SK-N-SH (cell line): ENCODE results near the gene SLC10A1. TPM values are rescaled to one million over a fixed set of nuclear protein-coding genes. Genes with fewer than 3 reads are reported as not detected.

Experiments used
- CHD2 ChIP-seq: fragments of 150-350 bp; IDR thresholded peaks from 2 replicates; pipeline ENCODE4 v1.6.1; 2018; ENCODE audit warnings: low read length; ENCODE audit not compliant: partially characterized antibody
- ELF1 ChIP-seq: IDR thresholded peaks from 2 replicates; pipeline ENCODE4 v1.4.0; 2012
- EP300 ChIP-seq, 2 experiments: IDR thresholded peaks; 2 replicates each; pipeline versions ENCODE4 v1.4.0 to v1.6.1; 2012; ENCODE audit warnings: borderline replicate concordance in 1 of 2, low read depth in 1 of 2, low read length in 1 of 2
- FOSL2 ChIP-seq: IDR thresholded peaks from 2 replicates; pipeline ENCODE4 v1.4.0; 2012; ENCODE audit warnings: low read depth, mild to moderate bottlenecking, moderate library complexity, borderline replicate concordance
- FOXJ3 ChIP-seq: sonication (generic); formaldehyde crosslinking; IDR thresholded peaks from 2 replicates; pipeline ENCODE4 v1.5.1; 2020; ENCODE audit warnings: mild to moderate bottlenecking, missing genetic modification reagents
- FOXM1 ChIP-seq: IDR thresholded peaks from 2 replicates; pipeline ENCODE4 v1.4.0; 2012; ENCODE audit warnings: low read depth, mild to moderate bottlenecking
- GATA2 ChIP-seq: sonication (generic); formaldehyde crosslinking; IDR thresholded peaks from 2 replicates; pipeline ENCODE4 v1.5.0; 2020; ENCODE audit warnings: mild to moderate bottlenecking, missing genetic modification reagents
- JUND ChIP-seq: IDR thresholded peaks from 2 replicates; pipeline ENCODE4 v1.4.0; 2012
- MAX ChIP-seq: IDR thresholded peaks from 2 replicates; pipeline ENCODE4 v1.4.0; 2012; ENCODE audit warnings: low read depth
- PBX3 ChIP-seq: IDR thresholded peaks from 2 replicates; pipeline ENCODE4; 2012
- RAD21 ChIP-seq: IDR thresholded peaks from 2 replicates; pipeline ENCODE4 v1.6.1; 2012; ENCODE audit warnings: mild to moderate bottlenecking, low read length
- RCOR1 ChIP-seq: fragments of 150-350 bp; IDR thresholded peaks from 2 replicates; pipeline ENCODE4 v1.6.1; 2017; ENCODE audit warnings: antibody characterized with exemption, low read length
- SIN3A ChIP-seq: IDR thresholded peaks from 2 replicates; pipeline ENCODE4 v1.6.1; 2012; ENCODE audit warnings: low read depth, mild to moderate bottlenecking, low read length, moderate library complexity, borderline replicate concordance
- SMC3 ChIP-seq: IDR thresholded peaks from 2 replicates; pipeline ENCODE4 v1.6.1; 2012; ENCODE audit warnings: low read depth, low read length, improper control_type of control experiment
- TAF1 ChIP-seq: IDR thresholded peaks from 2 replicates; pipeline ENCODE4 v1.6.1; 2012; ENCODE audit warnings: low read depth, mild to moderate bottlenecking, low read length, moderate library complexity, borderline replicate concordance
- TCF12 ChIP-seq: IDR thresholded peaks from 2 replicates; pipeline ENCODE4 v1.4.0; 2012
- YY1 ChIP-seq: IDR thresholded peaks from 2 replicates; pipeline ENCODE4 v1.4.0; 2012; ENCODE audit warnings: low read depth, mild to moderate bottlenecking
- polyA plus RNA-seq, 3 experiments: library from polyadenylated mRNA; depleted of rRNA; stranded (reverse); fragments of >200 nt; gene quantifications; 2 replicates each; pipeline ENCODE4 v1.2.3, GENCODE V29; 2012
- TF ChIP-seq, protein P1 (sequence below): fragments of 200-600 bp; sonication (generic); IDR thresholded peaks from 2 replicates; pipeline ENCODE4 v1.6.1; 2017; ENCODE audit warnings: antibody characterized with exemption, mild to moderate bottlenecking, moderate library complexity
- TF ChIP-seq, protein P2 (sequence below): IDR thresholded peaks from 2 replicates; pipeline ENCODE4 v1.4.0; 2012; ENCODE audit warnings: low read depth, borderline replicate concordance
- TF ChIP-seq, protein P3 (sequence below): fragments of 150-350 bp; IDR thresholded peaks from 2 replicates; pipeline ENCODE4 v1.6.1; 2016; ENCODE audit warnings: mild to moderate bottlenecking, low read depth, low read length

The SLC10A1 gene
- polyA plus RNA-seq, 1 of the 3 experiments (the other 2 are of a cell fraction), result not detected

GRCh38 chr14:69767369-69767999 lies 29.6 kb downstream of the SLC10A1 start (continued):
- TF ChIP-seq SIN3A (peak; percentile 43; the same call in 1 of the 2 replicates), CHD2 (peak; percentile 99), JUND (peak; percentile 13; the same call in 1 of the 2 replicates), TCF12 (no peak), SMC3 (no peak), PBX3 (0 out of 2 replicates have a peak, but pooled peaks have one; percentile 12), RAD21 (no peak), FOXM1 (no peak), ELF1 (no peak), FOSL2 (no peak), EP300 (IDR thresholded peaks at IDR 0.05; ENCODE audit: borderline replicate concordance in 1 of 2, low read depth in 1 of 2, low read length in 1 of 2) (peak in 1 of 2 experiments; percentile 33; a peak in 1 of 4 replicates), TAF1 (peak; percentile 94), YY1 (peak; percentile 93), FOXJ3 (no peak), MAX (no peak; the same call in 1 of the 2 replicates), GATA2 (CRISPR knock-in tag) (no peak), RCOR1 (no peak)
- TF ChIP-seq, protein P1, sequence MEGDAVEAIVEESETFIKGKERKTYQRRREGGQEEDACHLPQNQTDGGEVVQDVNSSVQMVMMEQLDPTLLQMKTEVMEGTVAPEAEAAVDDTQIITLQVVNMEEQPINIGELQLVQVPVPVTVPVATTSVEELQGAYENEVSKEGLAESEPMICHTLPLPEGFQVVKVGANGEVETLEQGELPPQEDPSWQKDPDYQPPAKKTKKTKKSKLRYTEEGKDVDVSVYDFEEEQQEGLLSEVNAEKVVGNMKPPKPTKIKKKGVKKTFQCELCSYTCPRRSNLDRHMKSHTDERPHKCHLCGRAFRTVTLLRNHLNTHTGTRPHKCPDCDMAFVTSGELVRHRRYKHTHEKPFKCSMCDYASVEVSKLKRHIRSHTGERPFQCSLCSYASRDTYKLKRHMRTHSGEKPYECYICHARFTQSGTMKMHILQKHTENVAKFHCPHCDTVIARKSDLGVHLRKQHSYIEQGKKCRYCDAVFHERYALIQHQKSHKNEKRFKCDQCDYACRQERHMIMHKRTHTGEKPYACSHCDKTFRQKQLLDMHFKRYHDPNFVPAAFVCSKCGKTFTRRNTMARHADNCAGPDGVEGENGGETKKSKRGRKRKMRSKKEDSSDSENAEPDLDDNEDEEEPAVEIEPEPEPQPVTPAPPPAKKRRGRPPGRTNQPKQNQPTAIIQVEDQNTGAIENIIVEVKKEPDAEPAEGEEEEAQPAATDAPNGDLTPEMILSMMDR, result no peak
- TF ChIP-seq, protein P2, sequence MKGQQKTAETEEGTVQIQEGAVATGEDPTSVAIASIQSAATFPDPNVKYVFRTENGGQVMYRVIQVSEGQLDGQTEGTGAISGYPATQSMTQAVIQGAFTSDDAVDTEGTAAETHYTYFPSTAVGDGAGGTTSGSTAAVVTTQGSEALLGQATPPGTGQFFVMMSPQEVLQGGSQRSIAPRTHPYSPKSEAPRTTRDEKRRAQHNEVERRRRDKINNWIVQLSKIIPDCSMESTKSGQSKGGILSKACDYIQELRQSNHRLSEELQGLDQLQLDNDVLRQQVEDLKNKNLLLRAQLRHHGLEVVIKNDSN, result no peak
- TF ChIP-seq, protein P3, sequence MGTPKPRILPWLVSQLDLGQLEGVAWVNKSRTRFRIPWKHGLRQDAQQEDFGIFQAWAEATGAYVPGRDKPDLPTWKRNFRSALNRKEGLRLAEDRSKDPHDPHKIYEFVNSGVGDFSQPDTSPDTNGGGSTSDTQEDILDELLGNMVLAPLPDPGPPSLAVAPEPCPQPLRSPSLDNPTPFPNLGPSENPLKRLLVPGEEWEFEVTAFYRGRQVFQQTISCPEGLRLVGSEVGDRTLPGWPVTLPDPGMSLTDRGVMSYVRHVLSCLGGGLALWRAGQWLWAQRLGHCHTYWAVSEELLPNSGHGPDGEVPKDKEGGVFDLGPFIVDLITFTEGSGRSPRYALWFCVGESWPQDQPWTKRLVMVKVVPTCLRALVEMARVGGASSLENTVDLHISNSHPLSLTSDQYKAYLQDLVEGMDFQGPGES, result no peak
- TF ChIP-seq, all 33 proteins: peak for 11
